Activated CD8-positive, alpha-beta memory T cell treated with anti-CD3 and anti-CD28 coated beads for 48 hours (primary cell): Measurements from ENCODE around the gene CBR3.
A peak's percentile ranks its signal among the peaks of the same experiment; 100 is the strongest.

ENCODE experiments used
- DNase-seq, 3 experiments: peaks; one replicate each; pipeline ENCODE4 v3.0.0-alpha.2; 2020; ENCODE audit warnings: low read depth in 2 of 3, low spot score in 2 of 3

Gene CBR3

GRCh38 chr21:36149788-36150711 lies 15.2 kb downstream of the CBR3 start:
- DNase-seq, result no peak

GRCh38 chr21:36155603-36156338 lies 20.9 kb downstream of the CBR3 start:
- no peak for DNase-seq

DNA sequence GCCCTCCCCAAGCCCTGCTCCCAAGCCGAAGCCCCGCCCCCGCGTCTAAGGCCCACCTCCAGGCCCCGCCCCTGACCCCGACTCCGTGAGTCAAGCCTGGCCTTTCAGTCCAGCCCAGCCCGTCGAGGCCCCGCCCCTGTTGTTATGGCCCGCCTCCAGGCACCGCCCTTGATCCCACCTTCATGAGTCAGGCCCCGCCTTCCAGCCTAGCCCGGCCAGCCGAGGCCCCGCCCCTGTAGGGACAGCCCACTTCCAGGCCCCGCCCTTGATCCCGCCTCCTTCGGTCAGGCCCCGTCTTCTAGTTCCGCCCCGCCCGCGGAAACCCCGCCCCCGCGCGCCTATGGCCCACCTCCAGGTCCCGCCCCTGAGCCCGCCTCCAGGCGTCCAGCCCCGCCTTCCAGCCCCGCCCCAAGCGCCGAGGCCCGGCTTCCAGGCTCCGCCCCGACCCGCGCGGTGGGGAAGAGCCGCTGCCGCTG lies 21.5 kb downstream of the CBR3 start:
- peak; percentile 97 to 100 (median 99) for DNase-seq

DNA sequence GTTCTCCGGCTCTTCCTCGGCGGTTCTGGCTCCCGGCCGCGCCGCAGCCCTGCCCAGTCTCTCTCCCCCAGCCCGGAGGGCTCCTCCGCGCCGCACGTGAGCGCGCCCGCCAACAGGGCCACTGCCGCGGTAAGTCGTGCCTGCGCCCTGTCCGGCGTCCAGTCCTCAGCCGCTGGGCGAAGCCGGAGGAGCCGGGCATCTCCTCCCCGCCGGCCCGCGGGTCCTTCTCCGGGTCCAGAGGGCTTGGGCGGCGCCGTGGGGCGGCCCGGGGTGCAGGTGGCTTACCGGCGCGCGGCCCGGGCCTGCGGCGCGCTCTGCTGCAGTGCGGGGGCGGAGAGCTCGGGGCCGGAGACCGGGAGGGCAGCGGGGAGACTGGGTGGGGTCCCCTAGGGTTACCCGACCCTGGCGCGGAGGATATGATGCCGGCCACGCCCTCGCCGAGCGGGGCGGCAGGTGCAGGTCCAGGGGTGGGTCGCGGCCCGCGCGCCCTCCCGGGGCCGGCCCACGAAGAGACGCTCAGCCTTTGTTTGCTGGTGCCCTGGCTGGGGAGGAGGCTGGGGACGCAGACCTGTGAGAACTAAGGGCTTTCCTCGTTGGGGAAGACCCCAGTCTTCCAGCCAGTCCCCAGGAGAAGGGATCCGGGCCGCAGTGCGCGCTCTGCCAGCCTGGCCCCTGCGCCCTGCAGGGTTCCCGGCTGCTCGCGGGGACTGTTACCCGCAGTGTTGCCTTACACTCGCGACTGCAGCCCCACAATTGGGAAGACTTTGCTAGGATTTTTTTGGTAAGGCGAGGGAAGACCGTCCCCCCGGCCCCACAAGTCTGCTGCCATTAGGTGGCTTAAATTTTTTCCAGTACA lies 22.2 kb downstream of the CBR3 start, which contains the start of gene DOP1B:
Gene DOP1B, plus strand, starts transcription at position 10 of the 856 bp plus-strand sequence. CDS start 7,910 bp downstream, outside the sequence.
- DNase-seq, result no peak

DNA sequence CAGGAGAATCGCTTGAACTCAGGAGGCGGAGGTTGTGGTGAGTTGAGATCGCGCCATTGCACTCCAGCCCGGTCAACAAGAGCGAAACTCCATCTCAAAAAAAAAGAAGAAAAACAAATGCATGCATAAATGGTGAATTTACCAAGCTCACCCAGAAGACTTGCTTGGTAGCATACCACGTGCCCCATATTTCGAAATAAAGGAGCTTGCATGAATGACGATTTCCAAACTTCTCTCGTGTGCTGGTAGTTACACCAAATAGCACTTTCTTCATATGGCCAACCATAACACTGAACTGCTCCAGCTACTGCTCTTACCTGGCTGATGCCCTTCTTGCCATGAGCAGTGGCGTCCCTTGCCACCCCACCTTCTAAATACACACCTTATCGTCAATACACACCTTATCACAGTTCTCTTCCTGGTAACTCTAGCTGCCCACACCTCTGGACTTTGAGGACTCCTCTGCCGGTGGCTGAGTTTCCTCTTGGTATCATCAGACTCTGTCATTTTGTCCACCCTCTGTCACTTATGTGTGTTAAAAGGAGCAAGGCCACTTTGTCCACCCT lies 24.6 kb downstream of the CBR3 start:
- no peak for DNase-seq

- no peak for DNase-seq
These were observed 25.9 kb downstream of the CBR3 start for GRCh38 chr21:36160850-36161178.

DNA sequence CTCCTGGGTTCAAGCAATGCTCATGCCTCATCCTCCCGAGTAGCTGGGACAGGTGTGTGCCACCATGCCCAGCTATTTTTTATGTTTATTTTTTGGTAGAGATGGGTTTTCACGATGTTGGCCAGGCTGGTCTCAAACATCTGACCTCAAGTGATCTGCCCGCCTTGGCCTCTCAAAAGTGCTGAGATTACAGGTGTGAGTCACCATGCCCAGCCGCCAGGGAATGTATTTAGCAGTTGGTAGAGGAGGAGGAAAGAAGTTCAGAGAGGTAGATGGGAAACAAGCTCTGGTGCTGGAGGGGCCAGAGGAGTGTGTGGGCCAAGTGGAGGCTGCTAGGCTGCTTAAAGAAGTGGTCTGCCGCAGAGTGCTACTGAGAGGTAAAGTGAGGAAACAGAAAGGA lies 27.8 kb downstream of the CBR3 start:
- no peak for DNase-seq

GRCh38 chr21:36163750-36164741 lies 29.2 kb downstream of the CBR3 start:
- DNase-seq, result no peak

DNA sequence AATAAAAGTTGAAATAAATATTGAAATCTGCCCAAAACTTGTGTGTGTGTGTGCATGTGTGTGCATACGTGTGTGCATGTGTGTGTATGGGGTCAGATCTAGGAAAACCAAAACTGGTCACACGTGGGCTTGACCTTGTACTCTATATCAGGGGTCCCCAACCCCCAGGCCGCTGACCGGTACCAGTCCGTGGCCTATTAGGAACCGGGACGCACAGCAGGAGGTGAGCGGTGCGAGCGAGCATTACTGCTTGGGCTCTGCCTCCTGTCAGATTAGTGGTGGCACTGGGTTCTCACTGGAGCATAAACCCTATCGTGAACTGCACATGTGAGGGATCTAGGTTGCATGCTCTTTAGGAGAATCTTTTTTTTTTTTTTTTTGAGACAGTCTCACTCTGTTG lies 30.5 kb downstream of the CBR3 start:
- no peak for DNase-seq

DNA sequence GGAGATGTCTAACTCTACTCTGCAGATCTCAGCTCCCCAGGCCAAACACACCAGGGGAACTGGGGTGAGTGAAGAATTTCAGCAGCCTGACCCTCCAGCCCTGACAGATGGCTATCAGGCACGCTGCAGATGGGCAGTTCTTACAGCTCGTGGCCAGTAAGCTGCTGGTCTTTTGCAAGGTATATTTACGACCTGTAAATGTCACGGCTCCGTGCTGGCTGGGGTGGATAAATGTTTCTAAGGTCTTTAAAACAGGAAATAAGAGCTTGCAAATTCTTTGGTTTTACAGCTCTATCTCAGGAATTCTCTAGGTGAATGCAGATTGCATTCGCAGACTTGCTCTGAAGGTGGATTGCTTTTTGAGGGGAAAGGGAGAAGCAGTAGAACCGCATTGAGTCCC lies 31.8 kb downstream of the CBR3 start:
- no peak for DNase-seq

DNA sequence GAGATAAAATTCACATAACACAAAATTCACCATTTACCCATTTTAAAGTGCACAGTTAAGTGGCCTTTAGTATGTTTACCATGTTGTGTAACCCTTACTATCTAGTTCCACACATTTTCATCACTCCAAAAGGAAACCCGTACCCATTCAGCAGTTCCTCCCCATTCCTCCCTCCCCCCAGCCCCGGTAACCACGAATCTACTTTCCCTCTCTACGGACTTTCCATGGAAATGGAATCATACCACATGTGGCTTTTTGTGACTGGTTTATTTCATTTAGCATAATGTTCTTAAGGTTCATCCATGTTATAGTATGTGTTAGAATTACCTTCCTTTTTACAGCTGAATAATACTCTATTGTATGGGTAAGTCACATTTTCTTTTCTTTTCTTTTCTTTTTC lies 32.7 kb downstream of the CBR3 start:
- DNase-seq, result no peak

GRCh38 chr21:36169470-36170128 lies 34.7 kb downstream of the CBR3 start:
- DNase-seq, result no peak

DNA sequence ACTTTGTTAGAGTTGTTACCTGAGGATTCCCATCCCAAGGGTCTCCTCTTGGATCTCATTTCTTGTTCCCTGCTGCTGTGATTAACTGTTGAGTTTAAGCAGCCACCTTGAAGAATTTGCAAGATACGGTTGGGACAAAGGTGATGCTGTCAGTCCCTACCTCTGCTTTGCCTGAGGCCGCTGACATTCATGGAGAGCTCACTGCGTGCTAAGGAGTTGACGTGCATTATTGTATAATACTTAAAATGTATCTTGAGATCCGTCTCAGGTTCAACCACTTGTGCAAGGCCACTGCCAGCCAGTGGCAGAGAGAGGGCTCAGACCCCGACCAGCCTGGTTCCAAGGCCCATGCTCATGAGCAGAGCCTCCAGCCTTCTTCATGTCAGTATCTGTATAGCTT lies 35.9 kb downstream of the CBR3 start:
- no peak for DNase-seq

DNA sequence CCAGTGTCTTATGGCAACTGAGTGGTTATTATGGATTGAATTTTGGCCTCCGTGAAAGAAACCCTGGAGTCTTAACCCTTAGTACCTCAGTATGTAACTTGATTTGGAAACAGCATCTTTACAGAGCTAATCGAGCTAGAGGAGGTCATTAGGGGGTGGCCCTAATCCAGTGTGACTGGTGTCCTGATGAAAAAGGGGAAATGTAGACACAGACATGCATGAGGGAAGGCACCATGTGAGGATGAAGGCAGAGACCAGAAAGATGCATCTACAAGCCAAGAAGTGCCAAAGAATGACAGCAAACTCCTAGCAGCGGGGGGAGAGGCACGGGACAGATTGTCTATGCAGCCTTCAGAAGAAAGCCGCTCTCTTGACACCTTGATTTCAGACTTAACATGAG lies 36.5 kb downstream of the CBR3 start:
- no peak for DNase-seq

DNA sequence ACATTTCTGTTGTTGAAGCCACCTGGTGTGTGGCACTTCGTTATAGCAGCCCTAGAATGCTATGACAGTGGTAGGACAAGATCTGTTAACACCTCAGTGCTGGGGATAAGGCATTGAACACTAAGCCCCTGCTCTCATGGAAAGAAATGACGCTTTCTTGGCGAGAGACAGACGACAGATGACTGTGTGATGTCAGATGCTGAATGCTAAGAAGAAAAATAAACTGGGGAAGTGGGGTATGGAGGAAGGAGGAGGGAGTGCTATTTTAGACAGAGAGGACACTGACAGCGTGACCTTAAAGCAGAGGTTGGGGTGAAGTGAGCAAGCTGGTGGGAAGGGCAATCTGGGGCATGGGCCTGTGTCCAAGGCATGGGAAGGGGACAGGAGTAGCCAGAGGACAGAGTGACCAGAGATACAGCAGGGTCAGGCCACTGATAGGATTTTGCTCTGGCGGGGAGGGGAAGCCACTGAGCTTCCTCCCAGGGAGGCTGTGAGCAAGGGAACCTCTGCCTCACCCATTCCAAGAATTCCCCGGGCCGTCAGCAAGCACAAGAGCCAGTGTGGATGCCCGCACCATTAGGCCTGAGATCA lies 37.0 kb downstream of the CBR3 start:
- DNase-seq, result no peak

DNA sequence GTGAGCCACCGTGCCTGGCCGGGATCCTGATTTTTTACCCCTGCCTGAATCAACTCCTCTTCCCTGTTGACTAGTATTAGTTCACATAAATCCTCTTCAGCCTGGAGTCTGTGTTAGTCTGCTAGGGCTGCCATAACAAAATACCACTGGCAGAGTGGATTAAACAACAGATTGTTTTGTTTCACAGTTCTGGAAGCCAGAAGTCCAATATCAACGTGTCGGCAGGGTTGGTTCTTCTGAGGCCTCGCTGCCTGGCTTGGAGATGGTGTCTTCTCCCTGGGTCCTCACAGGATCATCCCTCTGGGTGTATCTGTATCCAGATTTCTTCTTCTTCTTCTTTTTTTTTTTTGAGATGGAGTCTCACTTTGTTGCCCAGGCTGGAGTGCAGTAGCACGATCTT lies 39.9 kb downstream of the CBR3 start:
- DNase-seq, result no peak

GRCh38 chr21:36175771-36176565 lies 41.1 kb downstream of the CBR3 start:
- no peak for DNase-seq

- no peak for DNase-seq
These were observed 43.5 kb downstream of the CBR3 start for GRCh38 chr21:36178349-36178748.
